Natural killer cell (primary cell): ENCODE measurements around the gene DGLUCY. TPM values are rescaled to one million over a fixed set of nuclear protein-coding genes. Genes with fewer than 3 reads are reported as not detected.
"Not testable (repeated sequence)": the region's sequence is repeated elsewhere in the genome, so short reads cannot be mapped to it uniquely, and the experiment has no call there.

Experiments used
- ATAC-seq, 3 donors: fragments of 150-1000 bp in 2 of 3; fragments of 200-7000 bp in 1 of 3; cut with Tn5 transposase; 1 replicate in 1 of 3; 2 replicates in 2 of 3; pipeline ENCODE4 v1.10.0; 2021; ENCODE audit warnings: mild to moderate bottlenecking in 2 of 3, moderate library complexity in 2 of 3
- DNase-seq, 2 donors: peaks; one replicate each; pipeline versions ENCODE4 v3.0.0 to v3.0.0-alpha.2; 2013 to 2021; ENCODE audit warnings: mixed read lengths in 1 of 2
- H3K27ac ChIP-seq: one replicate; pipeline ENCODE4 v1.5.1; 2013; ENCODE audit warnings: mild to moderate bottlenecking, low read length
- H3K27me3 ChIP-seq: one replicate; pipeline ENCODE4 v1.6.1; 2013; ENCODE audit warnings: low read length; ENCODE audit not compliant: control insufficient read depth, insufficient read depth
- H3K36me3 ChIP-seq: one replicate; pipeline ENCODE4 v1.6.1; 2013; ENCODE audit warnings: low read length; ENCODE audit not compliant: control insufficient read depth, insufficient read depth
- H3K4me1 ChIP-seq: one replicate; pipeline ENCODE4 v1.6.1; 2013; ENCODE audit warnings: low read length; ENCODE audit not compliant: control insufficient read depth, insufficient read depth
- H3K4me3 ChIP-seq: one replicate; pipeline ENCODE4 v1.5.1; 2013; ENCODE audit warnings: low read length
- H3K9me3 ChIP-seq: one replicate; pipeline ENCODE4 v1.6.1; 2013; ENCODE audit warnings: low read length; ENCODE audit not compliant: control insufficient read depth, insufficient read depth
- H3K27ac Mint-ChIP-seq, 2 donors: one replicate each; pipeline ENCODE4 v1.8.0; 2022; ENCODE audit warnings: mild to moderate bottlenecking in 2 of 2, mixed read lengths in 2 of 2, moderate library complexity in 1 of 2
- H3K27me3 Mint-ChIP-seq, 2 donors: one replicate each; pipeline ENCODE4 v1.8.0; 2022; ENCODE audit warnings: low read depth in 2 of 2, mixed read lengths in 2 of 2
- H3K36me3 Mint-ChIP-seq: one replicate; pipeline ENCODE4 v1.8.0; 2022; ENCODE audit warnings: mixed read lengths
- H3K4me1 Mint-ChIP-seq, 2 donors: one replicate each; pipeline ENCODE4 v1.8.0; 2022; ENCODE audit warnings: mixed read lengths in 2 of 2
- H3K4me3 Mint-ChIP-seq: one replicate; pipeline ENCODE4 v1.8.0; 2022; ENCODE audit warnings: mild to moderate bottlenecking, moderate library complexity, mixed read lengths
- H3K9me3 Mint-ChIP-seq, 2 donors: one replicate each; pipeline ENCODE4 v1.8.0; 2022; ENCODE audit warnings: mixed read lengths in 2 of 2
- WGBS: methylation state at CpG from one replicate; pipeline ENCODE4 v1.1.7; 2013; ENCODE audit warnings: missing lambda C conversion rate; ENCODE audit not compliant: insufficient coverage; 5-methylcytosine and 5-hydroxymethylcytosine counted together
- intact Hi-C: fragments of 100-400 bp; cut with micrococcal nuclease; formaldehyde crosslinking; loops from one replicate; pipeline ENCODE4 v1.14.2; 2022
- total RNA-seq, 4 donors: library from RNA; stranded (reverse); fragments of 120-200 nt in 1 of 4; gene quantifications; one replicate each; pipeline versions ENCODE4 v1.2.3 to v1.2.4, GENCODE V29; 2013 to 2022
- TF ChIP-seq, protein P1 (sequence below): fragments of 200-600 bp; IDR thresholded peaks from one replicate; pipeline ENCODE4 v1.8.0; 2022; ENCODE audit warnings: antibody characterized with exemption

DGLUCY gene
- total RNA-seq, 3 donors from 2014 or later (not counting 1 experiment from before 2014, with no cell fraction given): 108 to 142 (median 110) TPM

DNA sequence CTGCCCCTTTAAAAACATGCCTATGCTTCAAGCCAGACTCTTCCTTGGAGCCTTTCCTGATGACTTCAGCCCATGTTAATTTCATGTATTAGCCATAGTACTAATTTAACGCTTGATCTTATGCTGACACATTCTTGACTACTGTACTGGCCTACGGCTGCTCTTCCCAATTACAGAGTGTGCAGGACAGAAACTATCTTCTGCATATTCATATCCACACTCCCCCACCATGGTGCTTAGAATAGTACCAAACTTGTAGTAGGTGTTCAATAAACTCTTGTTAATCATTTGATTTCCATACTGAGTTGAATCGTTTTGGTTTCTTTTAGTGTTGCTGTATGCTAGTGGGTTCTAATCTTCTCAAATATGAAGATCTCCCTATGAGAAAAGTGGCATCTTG lies 21.8 kb upstream of the DGLUCY start:
- Histone ChIP-seq H3K9me3 (no peaks in the 10 kb centered on the region), H3K36me3 (no peaks in the 10 kb centered on the region), H3K27me3 (no peaks in the 10 kb centered on the region), H3K4me3 (no peak overlapping the region), H3K27ac (no peak overlapping the region), H3K4me1 (no peaks in the 10 kb centered on the region)
- Mint-ChIP-seq H3K4me1 (no peaks in the 10 kb centered on the region), H3K36me3 (no peaks in the 10 kb centered on the region), H3K27ac (no peak overlapping the region), H3K4me3 (no peak overlapping the region), H3K9me3 (no peaks in the 10 kb centered on the region), H3K27me3 (peaks cover 0 to 4% of the 10 kb centered on the region in 2 donors)
- 91% methylated on average over 3 of the region's 3 CpGs for WGBS
- intact Hi-C loops: no loop called here
- TF ChIP-seq, protein P1, sequence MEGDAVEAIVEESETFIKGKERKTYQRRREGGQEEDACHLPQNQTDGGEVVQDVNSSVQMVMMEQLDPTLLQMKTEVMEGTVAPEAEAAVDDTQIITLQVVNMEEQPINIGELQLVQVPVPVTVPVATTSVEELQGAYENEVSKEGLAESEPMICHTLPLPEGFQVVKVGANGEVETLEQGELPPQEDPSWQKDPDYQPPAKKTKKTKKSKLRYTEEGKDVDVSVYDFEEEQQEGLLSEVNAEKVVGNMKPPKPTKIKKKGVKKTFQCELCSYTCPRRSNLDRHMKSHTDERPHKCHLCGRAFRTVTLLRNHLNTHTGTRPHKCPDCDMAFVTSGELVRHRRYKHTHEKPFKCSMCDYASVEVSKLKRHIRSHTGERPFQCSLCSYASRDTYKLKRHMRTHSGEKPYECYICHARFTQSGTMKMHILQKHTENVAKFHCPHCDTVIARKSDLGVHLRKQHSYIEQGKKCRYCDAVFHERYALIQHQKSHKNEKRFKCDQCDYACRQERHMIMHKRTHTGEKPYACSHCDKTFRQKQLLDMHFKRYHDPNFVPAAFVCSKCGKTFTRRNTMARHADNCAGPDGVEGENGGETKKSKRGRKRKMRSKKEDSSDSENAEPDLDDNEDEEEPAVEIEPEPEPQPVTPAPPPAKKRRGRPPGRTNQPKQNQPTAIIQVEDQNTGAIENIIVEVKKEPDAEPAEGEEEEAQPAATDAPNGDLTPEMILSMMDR: no peak
- DNase-seq: no peak
- ATAC-seq: no peak

DNA sequence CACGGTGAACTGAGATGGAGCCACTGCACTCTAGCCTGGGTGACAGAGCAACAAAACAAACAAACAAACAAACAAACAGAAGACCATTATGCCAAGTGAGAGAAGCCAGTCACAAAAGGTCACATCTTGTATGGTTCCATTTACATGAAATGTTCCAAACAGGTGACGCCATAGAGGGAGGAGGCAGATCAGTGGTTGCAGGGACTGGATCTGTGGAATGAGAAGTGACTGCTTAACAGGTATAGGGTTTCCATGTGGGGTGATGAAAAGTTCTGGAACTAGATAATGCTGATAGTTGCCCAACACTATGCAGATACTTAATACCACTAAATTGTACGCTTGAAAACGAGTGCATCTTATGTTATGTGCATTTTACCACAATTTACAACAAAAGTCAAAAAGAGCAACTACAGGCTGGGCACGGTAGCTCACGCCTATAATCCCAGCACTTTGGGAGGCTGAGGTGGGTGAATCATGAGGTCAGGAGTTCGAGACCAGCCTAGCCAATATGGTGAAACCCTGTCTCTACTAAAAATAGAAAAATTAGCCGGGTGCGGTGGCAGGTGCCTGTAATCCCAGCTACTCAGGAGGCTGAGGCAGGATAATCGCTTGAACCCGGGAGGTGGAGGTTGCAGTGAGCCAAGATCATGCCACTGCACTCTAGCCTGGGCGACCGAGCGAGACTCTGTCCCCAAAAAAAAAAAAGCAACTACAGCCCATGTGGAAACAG lies 20.0 kb upstream of the DGLUCY start:
- H3K27me3 Mint-ChIP-seq, H3K36me3 Mint-ChIP-seq, H3K27me3 ChIP-seq, H3K27ac ChIP-seq, H3K4me1 ChIP-seq, ATAC-seq, H3K9me3 Mint-ChIP-seq, H3K27ac Mint-ChIP-seq, H3K4me3 ChIP-seq, H3K4me3 Mint-ChIP-seq, DNase-seq, H3K36me3 ChIP-seq, intact Hi-C loops, H3K4me1 Mint-ChIP-seq, H3K9me3 ChIP-seq: not testable (repeated sequence)
- WGBS: 94% methylated on average over 12 of the region's 14 CpGs

DNA sequence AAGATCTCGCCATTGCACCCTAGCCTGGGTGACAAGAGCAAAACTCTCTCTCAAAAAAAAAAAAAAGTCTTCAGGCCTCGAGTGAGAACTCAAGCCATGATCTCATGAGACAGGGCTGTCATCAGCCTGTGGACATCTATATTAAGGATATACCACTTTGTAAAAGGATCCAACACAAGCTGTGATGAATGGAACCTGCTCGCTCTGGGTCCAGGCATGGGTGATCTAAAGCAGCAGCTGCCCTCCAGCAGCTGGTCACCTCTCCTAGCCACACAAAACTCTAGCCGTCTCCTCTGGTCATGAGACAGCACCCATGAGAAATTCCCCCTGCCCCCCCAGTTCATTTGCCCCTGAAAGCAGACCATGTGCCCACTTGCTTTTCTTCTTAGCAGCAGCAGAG lies 19.1 kb upstream of the DGLUCY start:
- DNase-seq (no peak), ATAC-seq (no peak)
- TF ChIP-seq, protein P1: no peak
- 95% methylated on average over 4 of the region's 4 CpGs for WGBS
- Histone ChIP-seq H3K9me3 (no peaks in the 10 kb centered on the region), H3K36me3 (no peaks in the 10 kb centered on the region), H3K4me1 (no peaks in the 10 kb centered on the region), H3K27ac (no peak overlapping the region), H3K27me3 (no peaks in the 10 kb centered on the region), H3K4me3 (no peak overlapping the region)
- H3K36me3 Mint-ChIP-seq: no peaks in the 10 kb centered on the region
- no peaks in the 10 kb centered on the region for H3K9me3 Mint-ChIP-seq
- H3K27me3 Mint-ChIP-seq: no peaks in the 10 kb centered on the region
- H3K4me3 Mint-ChIP-seq: no peak overlapping the region
- intact Hi-C loops: no loop called here
- no peak overlapping the region for H3K27ac Mint-ChIP-seq
- H3K4me1 Mint-ChIP-seq: no peaks in the 10 kb centered on the region

DNA sequence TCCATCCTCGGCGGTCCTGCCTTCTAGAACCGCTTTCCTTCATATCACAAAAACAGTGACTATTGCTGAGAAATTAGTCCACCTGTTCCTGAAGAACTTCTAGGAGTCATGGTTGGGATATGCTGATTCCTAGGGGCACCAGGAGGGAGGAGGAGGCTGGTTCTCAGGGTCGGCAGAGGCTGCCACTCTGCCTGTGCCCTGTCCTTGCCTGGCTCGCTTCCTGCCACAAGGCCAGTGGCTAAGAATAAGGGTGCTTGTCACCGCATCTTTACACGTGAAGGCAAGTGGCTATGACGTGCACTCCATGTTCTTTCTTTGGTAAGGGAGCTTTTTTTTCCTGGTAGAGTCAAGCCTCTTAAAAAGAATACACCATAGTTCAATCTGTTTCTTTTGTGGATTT lies 18.7 kb upstream of the DGLUCY start:
- Mint-ChIP-seq H3K36me3 (no peaks in the 10 kb centered on the region), H3K4me3 (no peak overlapping the region)
- WGBS: 98% methylated on average over 6 of the region's 8 CpGs

DNA sequence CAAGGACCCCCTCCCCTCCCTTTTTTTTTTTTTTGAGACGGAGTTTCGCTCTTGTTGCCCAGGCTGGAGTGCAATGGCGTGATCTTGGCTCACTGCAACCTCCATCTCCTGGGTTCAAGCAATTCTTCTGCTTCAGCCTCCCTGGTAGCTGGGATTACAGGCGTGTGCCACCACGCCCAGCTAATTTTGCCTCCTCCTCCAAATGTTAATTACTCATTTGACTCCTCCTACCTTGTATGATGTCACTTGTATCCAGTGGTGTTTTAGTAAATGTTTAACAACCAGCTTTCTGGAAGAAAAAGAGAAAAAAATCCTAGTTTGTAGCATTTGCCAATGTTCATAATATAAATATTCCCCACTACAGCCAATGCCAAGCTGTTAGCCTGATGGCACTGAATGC lies 16.2 kb upstream of the DGLUCY start:
- DNase-seq, H3K27me3 Mint-ChIP-seq, H3K9me3 ChIP-seq, H3K4me1 Mint-ChIP-seq, H3K27me3 ChIP-seq, H3K9me3 Mint-ChIP-seq, H3K27ac Mint-ChIP-seq, H3K36me3 Mint-ChIP-seq, H3K4me3 Mint-ChIP-seq, H3K27ac ChIP-seq, intact Hi-C loops, H3K4me1 ChIP-seq, H3K36me3 ChIP-seq, H3K4me3 ChIP-seq, ATAC-seq: not testable (repeated sequence)
- WGBS: 94% methylated on average over 3 of the region's 5 CpGs

More for the DNA sequence above, 18.7 kb upstream of the DGLUCY start:
- no peaks in the 10 kb centered on the region for H3K36me3 ChIP-seq
- no peaks in the 10 kb centered on the region for H3K9me3 Mint-ChIP-seq
- no peaks in the 10 kb centered on the region for H3K27me3 Mint-ChIP-seq
- TF ChIP-seq, protein P1: no peak
- no peaks in the 10 kb centered on the region for H3K27me3 ChIP-seq
- intact Hi-C loops: no loop called here
- no peak overlapping the region for H3K27ac Mint-ChIP-seq
- ATAC-seq (no peak), DNase-seq (no peak)
- H3K27ac ChIP-seq: no peak overlapping the region
- H3K4me1 ChIP-seq: no peaks in the 10 kb centered on the region
- no peaks in the 10 kb centered on the region for H3K9me3 ChIP-seq
- no peaks in the 10 kb centered on the region for H3K4me1 Mint-ChIP-seq
- H3K4me3 ChIP-seq: no peak overlapping the region
